Prostate gland (tissue), 2 donors: ENCODE data around the gene IQGAP1. TPM values are rescaled to one million over a fixed set of nuclear protein-coding genes. Genes with fewer than 3 reads are reported as not detected.
"Not testable (repeated sequence)": the region's sequence is repeated elsewhere in the genome, so short reads cannot be mapped to it uniquely, and the experiment has no call there.

Experiments
- DNase-seq: peaks from one replicate; pipeline ENCODE4 v3.0.0-alpha.2; 2019; ENCODE audit warnings: low spot score
- H3K27ac ChIP-seq, 2 donors: fragments of 200-600 bp; sonication (generic); 2 replicates each; pipeline ENCODE4 v1.5.1; 2017 to 2019
- H3K27me3 ChIP-seq: fragments of 200-600 bp; sonication (generic); replicated peaks from 2 replicates; pipeline ENCODE4 v1.5.1; 2019; ENCODE audit not compliant: insufficient read depth
- H3K36me3 ChIP-seq, 2 donors: fragments of 200-600 bp; sonication (generic); 1 replicate in 1 of 2; 2 replicates in 1 of 2; pipeline versions ENCODE4 v1.5.1 to v1.8.1; 2017 to 2019
- H3K4me1 ChIP-seq: fragments of 200-600 bp; sonication (generic); replicated peaks from 2 replicates; pipeline ENCODE4 v1.5.1; 2019
- H3K4me3 ChIP-seq, 2 donors: fragments of 200-600 bp; sonication (generic); 2 replicates each; pipeline ENCODE4 v1.5.1; 2017 to 2019
- H3K9me3 ChIP-seq: fragments of 200-600 bp; sonication (generic); 2 replicates; pipeline ENCODE4 v1.5.1; 2017
- CTCF ChIP-seq, 4 experiments: fragments of 200-600 bp in 2 of 4; fragments of 450-650 bp in 2 of 4; sonication (generic) in 2 of 4; IDR thresholded peaks; 1 replicate in 3 of 4; 2 replicates in 1 of 4; pipeline ENCODE4 v1.5.1; 2016 to 2019; ENCODE audit warnings: antibody characterized with exemption in 4 of 4, mild to moderate bottlenecking in 2 of 4, moderate library complexity in 2 of 4
- POLR2A ChIP-seq: fragments of 450-650 bp; IDR thresholded peaks from one replicate; pipeline ENCODE4 v1.6.1; 2016; ENCODE audit warnings: antibody characterized with exemption, mild to moderate bottlenecking
- POLR2AphosphoS5 ChIP-seq: sonication (generic); formaldehyde crosslinking; IDR thresholded peaks from one replicate; pipeline ENCODE4 v1.6.1; 2017; ENCODE audit warnings: antibody characterized with exemption
- WGBS: methylation state at CpG from one replicate; pipeline ENCODE4 v1.1.5; 2018; 5-methylcytosine and 5-hydroxymethylcytosine counted together
- intact Hi-C: fragments of 100-400 bp; cut with DNase I; formaldehyde crosslinking; loops from one replicate; pipeline ENCODE4 v1.14.2; 2022
- total RNA-seq, 2 donors: library from RNA; depleted of rRNA; stranded (reverse); fragments of >200 nt; gene quantifications; one replicate each; pipeline ENCODE4 v1.1.0, GENCODE V29; 2016

IQGAP1 gene
- total RNA-seq, 2 donors from 2014 or later = 131 to 155 TPM

- Histone ChIP-seq H3K9me3 (no peaks in the 10 kb centered on the region), H3K4me3 (no peak overlapping the region)
These were observed 43.4 kb upstream of the IQGAP1 start for GRCh38 chr15:90344662-90345061.

GRCh38 chr15:90345857-90346256 lies 42.2 kb upstream of the IQGAP1 start:
- no peak overlapping the region for H3K27ac ChIP-seq
- intact Hi-C loops = no loop called here
- no peak for DNase-seq
- no peaks in the 10 kb centered on the region for H3K4me1 ChIP-seq
- H3K9me3 ChIP-seq = no peaks in the 10 kb centered on the region
- TF ChIP-seq POLR2AphosphoS5 = no peak
- TF ChIP-seq CTCF (IDR thresholded peaks at IDR 0.05) = no peak
- H3K36me3 ChIP-seq = no peaks in the 10 kb centered on the region
- H3K4me3 ChIP-seq = no peak overlapping the region
- 54% methylated on average over 2 of the region's 2 CpGs for WGBS
- no peaks in the 10 kb centered on the region for H3K27me3 ChIP-seq

More at GRCh38 chr15:90344662-90345061, 43.4 kb upstream of the IQGAP1 start:
- Histone ChIP-seq H3K36me3 (no peaks in the 10 kb centered on the region), H3K4me1 (no peaks in the 10 kb centered on the region), H3K27me3 (no peaks in the 10 kb centered on the region), H3K27ac (no peak overlapping the region)
- no peak for TF ChIP-seq POLR2AphosphoS5
- TF ChIP-seq CTCF (IDR thresholded peaks at IDR 0.05) = no peak
- intact Hi-C loops = no loop called here
- no peak for DNase-seq
- 88% methylated on average over 1 of the region's 1 CpG for WGBS

GRCh38 chr15:90347431-90348065 lies 40.5 kb upstream of the IQGAP1 start:
- H3K9me3 ChIP-seq, H3K4me3 ChIP-seq, H3K27ac ChIP-seq, H3K36me3 ChIP-seq, DNase-seq, intact Hi-C loops, H3K27me3 ChIP-seq, H3K4me1 ChIP-seq: not testable (repeated sequence)
- WGBS = 100% methylated on average over 1 of the region's 1 CpG

- H3K36me3 ChIP-seq = no peaks in the 10 kb centered on the region
- WGBS = 46% methylated on average over 6 of the region's 6 CpGs
- no peaks in the 10 kb centered on the region for H3K27me3 ChIP-seq
- H3K27ac ChIP-seq = peak overlapping the region in 1 of 2 donors; percentile 18
- H3K4me3 ChIP-seq = no peak overlapping the region
- no peaks in the 10 kb centered on the region for H3K4me1 ChIP-seq
- no peak for DNase-seq
- peak; percentile 59 for TF ChIP-seq POLR2AphosphoS5
- TF ChIP-seq CTCF (IDR thresholded peaks at IDR 0.05) = no peak
- no peaks in the 10 kb centered on the region for H3K9me3 ChIP-seq
- intact Hi-C loops = no loop called here
These were observed 39.6 kb upstream of the IQGAP1 start for GRCh38 chr15:90348456-90348855.

GRCh38 chr15:90349072-90349471 lies 39.0 kb upstream of the IQGAP1 start:
- intact Hi-C loops = no loop called here
- no peaks in the 10 kb centered on the region for H3K4me1 ChIP-seq
- no peaks in the 10 kb centered on the region for H3K36me3 ChIP-seq
- TF ChIP-seq POLR2A (no peak), POLR2AphosphoS5 (no peak), CTCF (IDR thresholded peaks at IDR 0.05) (no peak)
- 96% methylated on average over 21 of the region's 21 CpGs for WGBS
- no peaks in the 10 kb centered on the region for H3K9me3 ChIP-seq
- DNase-seq = no peak
- H3K27me3 ChIP-seq = no peaks in the 10 kb centered on the region
- H3K4me3 ChIP-seq = no peak overlapping the region
- H3K27ac ChIP-seq = no peak overlapping the region
